Measurements from ENCODE around the gene DLG2. TPM values are rescaled to one million over a fixed set of nuclear protein-coding genes. Genes with fewer than 3 reads are reported as not detected.

The DLG2 gene
- total and polyA plus RNA-seq, 4 donors = 0.30 to 5.5 (median 0.68) TPM

- H3K27me3 ChIP-seq (ENCODE audit: control insufficient read depth in 4 of 4, insufficient read depth in 4 of 4, low read length in 3 of 4) = no peaks in the 10 kb centered on the region
- TF ChIP-seq RAD21 (IDR thresholded peaks at IDR 0.05) (peak; percentile 80 to 83), REST (IDR thresholded peaks at IDR 0.05) (peak; percentile 7), RXRA (IDR thresholded peaks at IDR 0.05) (no peak), CTCF (IDR thresholded peaks at IDR 0.05; ENCODE audit: low read depth, low read length, missing input control) (peak; percentile 49)
- H3K9me3 ChIP-seq (ENCODE audit: control insufficient read depth in 4 of 4, low read length in 3 of 4) = no peaks in the 10 kb centered on the region
- peak overlapping the region in 2 of 3 donors; percentile 67 to 80 for H3K4me3 ChIP-seq (ENCODE audit: low read depth in 1 of 3, low read length in 3 of 3)
- 19% methylated on average over 6 of the region's 6 CpGs for WGBS
- H3K4me1 ChIP-seq (ENCODE audit: control insufficient read depth in 4 of 4, insufficient read depth in 4 of 4, low read length in 3 of 4) = peaks cover 0 to 8% (median 7%) of the 10 kb centered on the region in 4 donors
- peak overlapping the region in 1 of 2 donors; percentile 16 for H3K27ac ChIP-seq (ENCODE audit: low read depth in 1 of 2, low read length in 2 of 2)
- H3K9ac ChIP-seq (ENCODE audit: low read depth in 1 of 2, low read length in 2 of 2) = peak overlapping the region in 1 of 2 donors; percentile 92
- DNase-seq (ENCODE audit: low spot score) = no peak
- H3K36me3 ChIP-seq (ENCODE audit: control insufficient read depth in 4 of 4, insufficient read depth in 3 of 4, low read depth in 1 of 4, low read length in 3 of 4) = peaks cover 0 to 2% (median 0%) of the 10 kb centered on the region in 4 donors
These were observed 1903.1 kb downstream of the DLG2 start for GRCh38 chr11:83723999-83724398.

GRCh38 chr11:83722392-83723119, 1904.6 kb downstream of the DLG2 start:
- H3K4me1 ChIP-seq (ENCODE audit: control insufficient read depth in 4 of 4, insufficient read depth in 4 of 4, low read length in 3 of 4) = peaks cover 0 to 8% (median 7%) of the 10 kb centered on the region in 4 donors
- no peak overlapping the region for H3K27ac ChIP-seq (ENCODE audit: low read depth in 1 of 2, low read length in 2 of 2)
- WGBS = 87% methylated on average over 4 of the region's 4 CpGs
- DNase-seq (ENCODE audit: low spot score) = no peak
- H3K27me3 ChIP-seq (ENCODE audit: control insufficient read depth in 4 of 4, insufficient read depth in 4 of 4, low read length in 3 of 4) = no peaks in the 10 kb centered on the region
- no peak overlapping the region for H3K9ac ChIP-seq (ENCODE audit: low read depth in 1 of 2, low read length in 2 of 2)
- H3K4me3 ChIP-seq (ENCODE audit: low read depth in 1 of 3, low read length in 3 of 3) = no peak overlapping the region
- H3K36me3 ChIP-seq (ENCODE audit: control insufficient read depth in 4 of 4, insufficient read depth in 3 of 4, low read depth in 1 of 4, low read length in 3 of 4) = peaks cover 0 to 2% (median 0%) of the 10 kb centered on the region in 4 donors
- TF ChIP-seq JUND (IDR thresholded peaks at IDR 0.05) (no peak), MAX (IDR thresholded peaks at IDR 0.05) (no peak), NR2F2 (IDR thresholded peaks at IDR 0.05) (no peak), CTCF (IDR thresholded peaks at IDR 0.05; ENCODE audit: low read depth, low read length, missing input control) (no peak), GABPA (IDR thresholded peaks at IDR 0.05 in 1 of 2, conservative IDR thresholded peaks at IDR 0.05 in 1 of 2) (no peak), RAD21 (IDR thresholded peaks at IDR 0.05) (no peak), HNF4A (conservative IDR thresholded peaks at IDR 0.05) (no peak), HNF4G (IDR thresholded peaks at IDR 0.05) (no peak), YY1 (IDR thresholded peaks at IDR 0.05) (no peak), EGR1 (IDR thresholded peaks at IDR 0.05; ENCODE audit: low read depth in 2 of 2) (no peak), TAF1 (conservative IDR thresholded peaks at IDR 0.05) (no peak), FOXA2 (IDR thresholded peaks at IDR 0.05) (no peak), FOXA1 (IDR thresholded peaks at IDR 0.05) (no peak), REST (IDR thresholded peaks at IDR 0.05) (no peak), SP1 (IDR thresholded peaks at IDR 0.05) (no peak), ZBTB33 (IDR thresholded peaks at IDR 0.05) (no peak)
- no peaks in the 10 kb centered on the region for H3K9me3 ChIP-seq (ENCODE audit: control insufficient read depth in 4 of 4, low read length in 3 of 4)
